OCI-LY3 (cell line): ENCODE measurements around the gene ROPN1L.

Experiments used
- H2AFZ ChIP-seq: fragments of 200-600, 300-600 bp; shearing (Covaris generic); 2 replicates; pipeline ENCODE4 v1.6.0; 2014; ENCODE audit warnings: antibody characterized with exemption, low read depth, low read length
- H3K27ac ChIP-seq: fragments of 200-600, 300-600 bp; sonication (generic); 2 replicates; pipeline ENCODE4 v1.5.1; 2014; ENCODE audit warnings: mild to moderate bottlenecking, low read length, moderate library complexity, mixed read lengths
- H3K27me3 ChIP-seq: fragments of 200-600, 300-600 bp; sonication (generic); 2 replicates; pipeline ENCODE4 v1.6.1; 2014; ENCODE audit warnings: low read depth, low read length, mixed read lengths
- H3K36me3 ChIP-seq: fragments of 200-600, 300-600 bp; sonication (generic); replicated peaks from 2 replicates; pipeline ENCODE3; 2014; ENCODE audit warnings: low read depth, low read length, mixed read lengths
- H3K4me1 ChIP-seq: fragments of 300-600, 200-600 bp; sonication (generic); 2 replicates; pipeline ENCODE4 v1.6.1; 2014; ENCODE audit warnings: low read length, mixed read lengths
- H3K4me2 ChIP-seq: fragments of 200-600, 300-600 bp; sonication (generic); 2 replicates; pipeline ENCODE4 v1.6.1; 2014; ENCODE audit warnings: low read length, mixed read lengths
- H3K4me3 ChIP-seq: fragments of 300-600, 200-600 bp; sonication (generic); 2 replicates; pipeline ENCODE4 v1.5.1; 2014; ENCODE audit warnings: antibody characterized with exemption, mild to moderate bottlenecking, low read length, moderate library complexity
- H3K79me2 ChIP-seq: fragments of 300-600, 200-600 bp; shearing (Covaris generic); 2 replicates; pipeline ENCODE4 v1.6.1; 2014; ENCODE audit warnings: mild to moderate bottlenecking, low read length, mixed read lengths
- H3K9ac ChIP-seq: fragments of 300-600, 200-600 bp; shearing (Covaris generic); 2 replicates; pipeline ENCODE4 v1.6.0; 2014; ENCODE audit warnings: mild to moderate bottlenecking, low read length, moderate library complexity
- H3K9me3 ChIP-seq: fragments of 200-600, 300-600 bp; shearing (Covaris generic); 2 replicates; pipeline ENCODE4 v1.6.1; 2014; ENCODE audit warnings: low read length, mixed read lengths; ENCODE audit not compliant: insufficient read depth
- H4K20me1 ChIP-seq: fragments of 200-600, 300-600 bp; sonication (generic); 2 replicates; pipeline ENCODE4 v1.6.1; 2016; ENCODE audit warnings: low read length, mixed read lengths; ENCODE audit not compliant: insufficient read depth
- EZH2phosphoT487 ChIP-seq: fragments of 200-600 bp; shearing (Covaris generic); IDR thresholded peaks from 2 replicates; pipeline ENCODE4 v1.6.1; 2018; ENCODE audit warnings: antibody characterized with exemption, mixed run types, low read depth
- TF ChIP-seq, protein P1 (sequence below): fragments of 200-600, 300-600 bp; sonication (generic); IDR thresholded peaks from 2 replicates; pipeline ENCODE4 v1.5.1; 2014; ENCODE audit warnings: antibody characterized with exemption, low read length, low read depth

ROPN1L gene

GRCh38 chr5:10427201-10427600 is 14.5 kb upstream of the ROPN1L start:
- H3K4me2 ChIP-seq: no peak overlapping the region
- no peaks in the 10 kb centered on the region for H4K20me1 ChIP-seq
- no peak overlapping the region for H3K9ac ChIP-seq
- peaks cover 51% of the 10 kb centered on the region for H3K36me3 ChIP-seq
- no peak overlapping the region for H3K4me3 ChIP-seq
- no peaks in the 10 kb centered on the region for H3K79me2 ChIP-seq
- no peaks in the 10 kb centered on the region for H3K4me1 ChIP-seq
- no peak for TF ChIP-seq EZH2phosphoT487
- TF ChIP-seq, protein P1, sequence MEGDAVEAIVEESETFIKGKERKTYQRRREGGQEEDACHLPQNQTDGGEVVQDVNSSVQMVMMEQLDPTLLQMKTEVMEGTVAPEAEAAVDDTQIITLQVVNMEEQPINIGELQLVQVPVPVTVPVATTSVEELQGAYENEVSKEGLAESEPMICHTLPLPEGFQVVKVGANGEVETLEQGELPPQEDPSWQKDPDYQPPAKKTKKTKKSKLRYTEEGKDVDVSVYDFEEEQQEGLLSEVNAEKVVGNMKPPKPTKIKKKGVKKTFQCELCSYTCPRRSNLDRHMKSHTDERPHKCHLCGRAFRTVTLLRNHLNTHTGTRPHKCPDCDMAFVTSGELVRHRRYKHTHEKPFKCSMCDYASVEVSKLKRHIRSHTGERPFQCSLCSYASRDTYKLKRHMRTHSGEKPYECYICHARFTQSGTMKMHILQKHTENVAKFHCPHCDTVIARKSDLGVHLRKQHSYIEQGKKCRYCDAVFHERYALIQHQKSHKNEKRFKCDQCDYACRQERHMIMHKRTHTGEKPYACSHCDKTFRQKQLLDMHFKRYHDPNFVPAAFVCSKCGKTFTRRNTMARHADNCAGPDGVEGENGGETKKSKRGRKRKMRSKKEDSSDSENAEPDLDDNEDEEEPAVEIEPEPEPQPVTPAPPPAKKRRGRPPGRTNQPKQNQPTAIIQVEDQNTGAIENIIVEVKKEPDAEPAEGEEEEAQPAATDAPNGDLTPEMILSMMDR: no peak
- no peaks in the 10 kb centered on the region for H3K27me3 ChIP-seq
- no peaks in the 10 kb centered on the region for H3K9me3 ChIP-seq
- no peak overlapping the region for H3K27ac ChIP-seq
- no peak overlapping the region for H2AFZ ChIP-seq

- TF ChIP-seq EZH2phosphoT487: no peak
- TF ChIP-seq, protein P1: no peak
- Histone ChIP-seq H3K79me2 (no peaks in the 10 kb centered on the region), H3K27me3 (no peaks in the 10 kb centered on the region), H2AFZ (no peak overlapping the region), H3K36me3 (peaks cover 51% of the 10 kb centered on the region), H3K4me3 (no peak overlapping the region), H3K4me1 (no peaks in the 10 kb centered on the region), H4K20me1 (no peaks in the 10 kb centered on the region), H3K9ac (no peak overlapping the region), H3K27ac (no peak overlapping the region), H3K9me3 (no peaks in the 10 kb centered on the region), H3K4me2 (no peak overlapping the region)
Measured at GRCh38 chr5:10427978-10428377, 13.7 kb upstream of the ROPN1L start.

GRCh38 chr5:10431415-10431814 is 10.3 kb upstream of the ROPN1L start:
- Histone ChIP-seq H3K36me3 (peaks cover 43% of the 10 kb centered on the region), H4K20me1 (no peaks in the 10 kb centered on the region), H3K4me2 (no peak overlapping the region), H3K9me3 (no peaks in the 10 kb centered on the region), H3K27me3 (no peaks in the 10 kb centered on the region), H3K4me3 (no peak overlapping the region), H3K4me1 (no peaks in the 10 kb centered on the region), H3K79me2 (no peaks in the 10 kb centered on the region), H3K27ac (no peak overlapping the region), H2AFZ (no peak overlapping the region), H3K9ac (no peak overlapping the region)
- TF ChIP-seq, protein P1: no peak
- no peak for TF ChIP-seq EZH2phosphoT487

GRCh38 chr5:10432059-10433008 is 9.3 kb upstream of the ROPN1L start:
- Histone ChIP-seq H3K27ac (no peak overlapping the region), H3K36me3 (peaks cover 34% of the 10 kb centered on the region), H3K27me3 (no peaks in the 10 kb centered on the region)

More at GRCh38 chr5:10432059-10433008, 9.3 kb upstream of the ROPN1L start:
- no peak overlapping the region for H3K4me2 ChIP-seq
- no peaks in the 10 kb centered on the region for H3K79me2 ChIP-seq
- no peak overlapping the region for H3K4me3 ChIP-seq
- TF ChIP-seq, protein P1: no peak
- TF ChIP-seq EZH2phosphoT487: no peak
- no peaks in the 10 kb centered on the region for H3K4me1 ChIP-seq
- H4K20me1 ChIP-seq: no peaks in the 10 kb centered on the region
- H3K9ac ChIP-seq: no peak overlapping the region
- no peak overlapping the region for H2AFZ ChIP-seq
- no peaks in the 10 kb centered on the region for H3K9me3 ChIP-seq
